Inflammatory macrophage (primary cell): ENCODE measurements around the gene ACP1.

ENCODE experiments used
- DNase-seq, 2 donors: peaks; one replicate each; pipeline ENCODE4 v3.0.0-alpha.2; 2020 to 2022

The ACP1 gene

DNA sequence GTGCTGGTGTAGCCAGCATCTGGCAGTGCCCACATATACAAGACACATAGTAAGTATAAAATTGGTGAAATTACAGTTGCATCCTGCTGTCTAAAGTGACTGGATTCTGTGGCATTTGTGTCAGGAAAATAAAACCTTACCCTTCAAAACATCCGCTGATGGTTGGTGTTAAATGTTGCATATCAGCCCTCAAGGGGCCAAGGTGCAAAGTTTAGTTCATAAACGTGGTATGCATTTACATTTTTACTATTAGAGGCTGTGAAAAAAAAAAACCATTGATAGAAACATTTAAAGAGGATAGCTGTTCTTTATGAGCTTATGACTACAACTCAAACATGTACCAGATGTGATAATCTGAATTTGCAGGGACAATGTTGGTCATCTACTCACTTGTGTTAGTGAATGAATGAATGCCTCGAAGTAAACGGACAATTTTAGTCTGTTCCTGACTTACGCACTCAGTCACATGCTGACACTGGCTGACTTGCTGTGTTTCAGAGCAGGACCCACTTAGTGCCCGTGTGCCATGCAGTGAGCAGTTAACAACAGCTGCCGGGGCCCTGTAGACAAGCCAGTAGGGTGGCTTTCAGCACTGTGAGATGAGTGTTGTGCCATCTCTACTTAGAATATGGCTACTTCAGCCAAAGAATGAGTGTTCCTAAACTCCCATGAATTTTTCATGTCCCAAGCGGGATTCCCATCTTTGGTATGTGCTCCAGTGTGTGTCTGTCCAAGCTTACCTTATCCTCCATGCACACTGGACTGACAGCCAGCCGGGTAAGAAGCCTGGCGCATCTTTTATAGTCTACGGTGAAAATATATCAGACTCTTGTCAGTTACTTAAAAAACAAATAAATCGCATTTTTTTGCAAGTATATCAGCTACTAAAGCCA, 17.9 kb downstream of the ACP1 start:
- no peak for DNase-seq

DNA sequence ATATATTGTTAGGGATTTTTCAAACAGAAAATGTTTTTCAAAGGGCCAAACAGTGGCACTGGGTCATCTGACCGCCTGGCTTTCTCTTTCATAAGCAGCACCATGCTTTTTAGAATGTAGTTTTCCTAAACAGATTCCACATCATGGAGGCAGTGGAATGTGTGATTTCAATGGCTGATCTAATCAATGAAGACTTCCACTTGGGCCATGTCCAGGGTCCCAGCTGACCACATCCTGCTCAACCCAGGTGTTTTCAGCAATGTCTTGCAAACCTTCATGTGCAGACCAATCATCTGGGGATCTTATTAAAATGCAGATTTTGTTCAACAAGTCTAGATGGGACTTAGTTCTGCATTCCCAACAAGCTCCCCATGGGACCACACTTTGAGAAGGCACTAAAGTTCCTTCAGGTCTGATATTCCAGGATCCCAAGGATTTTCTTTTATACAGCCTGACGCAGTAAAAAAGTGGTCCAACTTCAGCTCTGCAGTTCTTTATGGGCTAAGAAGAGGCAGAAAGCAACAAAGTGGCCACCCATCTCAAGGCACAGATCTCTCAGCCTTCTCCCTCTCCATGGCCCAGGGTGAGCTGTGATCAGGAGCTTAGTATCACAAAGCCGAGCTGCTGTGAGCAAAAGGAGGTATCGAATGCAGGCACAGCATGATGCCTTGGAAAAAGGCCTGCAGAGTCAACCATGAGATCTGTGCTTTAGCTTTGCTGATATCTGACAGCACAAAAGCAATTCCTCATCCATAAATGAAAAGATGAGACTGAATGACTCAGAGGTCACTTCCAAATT, 19.4 kb downstream of the ACP1 start:
- DNase-seq, result no peak

DNA sequence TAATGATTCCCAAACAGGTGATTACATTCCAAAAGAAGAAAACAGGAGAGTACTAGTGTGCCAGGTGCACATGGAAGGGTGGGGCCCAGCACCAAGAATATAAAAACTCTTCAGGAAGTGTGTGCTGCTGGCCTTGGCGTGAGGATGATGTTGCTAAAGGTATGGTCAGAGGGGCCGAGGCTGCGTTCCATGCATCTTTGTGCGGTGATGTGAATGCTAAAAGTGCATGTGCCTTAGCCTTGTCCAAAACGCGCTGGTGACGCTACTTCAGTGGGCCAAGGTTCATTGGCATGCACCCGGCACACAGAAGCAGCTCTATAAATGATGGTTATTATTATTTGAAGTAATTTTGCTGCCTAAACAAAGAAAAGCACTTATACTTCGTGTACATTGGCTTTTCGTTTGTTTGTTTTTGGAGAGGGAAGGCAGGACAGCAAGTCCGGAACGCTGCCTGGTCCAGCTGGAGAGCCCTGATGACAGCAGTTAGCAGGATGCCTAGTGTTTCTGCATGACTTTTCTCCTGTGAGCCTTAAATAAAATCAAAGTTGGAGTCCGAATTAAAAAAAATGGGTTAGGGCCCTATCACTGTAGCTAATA, 20.2 kb downstream of the ACP1 start:
- no peak for DNase-seq

GRCh38 chr2:285531-285930, 20.8 kb downstream of the ACP1 start:
- DNase-seq, result no peak

DNA sequence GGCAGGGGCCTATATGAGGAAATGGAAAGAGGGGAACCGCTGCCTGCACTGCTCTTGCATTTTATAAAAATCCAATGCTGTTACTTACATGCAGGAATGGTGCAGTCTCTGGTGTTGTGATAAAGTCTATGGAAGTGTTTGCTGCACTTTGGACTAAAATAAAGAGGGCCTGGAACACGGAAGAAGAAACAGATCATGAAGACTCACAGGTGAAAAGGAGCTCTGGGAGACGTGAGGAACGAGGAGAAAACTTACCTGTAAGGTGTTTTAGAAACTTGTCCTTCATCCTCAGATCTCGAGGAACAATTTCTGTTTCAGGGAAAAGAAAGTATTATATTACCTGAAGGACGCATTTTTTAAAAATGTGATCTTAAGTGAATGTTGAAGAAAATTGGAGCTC, 21.3 kb downstream of the ACP1 start:
- no peak for DNase-seq

DNA sequence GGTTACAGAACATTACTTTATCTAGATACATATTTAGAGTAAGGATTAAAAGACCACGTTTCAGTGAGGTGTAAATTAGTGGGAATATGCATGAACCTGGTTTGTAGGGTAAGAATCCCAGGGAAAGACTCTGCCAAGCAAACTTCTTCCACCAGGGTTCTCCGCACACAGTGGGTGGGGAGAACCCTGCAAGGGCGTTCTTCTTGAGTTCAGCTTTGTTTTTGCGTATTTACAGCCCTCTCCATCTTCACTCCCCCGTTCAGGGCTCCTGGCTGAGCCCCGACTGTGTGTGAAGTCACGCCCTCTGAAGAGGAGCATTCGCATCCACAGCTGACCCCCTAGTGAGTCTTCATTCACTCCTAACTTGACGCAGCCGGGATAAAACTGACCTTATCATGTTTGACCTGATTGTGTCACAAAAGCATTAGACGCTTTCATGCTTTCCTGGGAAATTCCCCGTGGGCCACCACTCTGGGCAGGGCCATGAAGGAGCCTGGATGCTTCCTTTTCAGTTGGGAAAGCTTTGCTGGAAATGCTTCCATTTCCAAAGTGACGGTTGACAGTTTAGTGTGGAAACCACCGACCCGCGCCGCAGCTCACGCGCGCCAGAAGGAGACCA, 22.1 kb downstream of the ACP1 start:
- no peak for DNase-seq

DNA sequence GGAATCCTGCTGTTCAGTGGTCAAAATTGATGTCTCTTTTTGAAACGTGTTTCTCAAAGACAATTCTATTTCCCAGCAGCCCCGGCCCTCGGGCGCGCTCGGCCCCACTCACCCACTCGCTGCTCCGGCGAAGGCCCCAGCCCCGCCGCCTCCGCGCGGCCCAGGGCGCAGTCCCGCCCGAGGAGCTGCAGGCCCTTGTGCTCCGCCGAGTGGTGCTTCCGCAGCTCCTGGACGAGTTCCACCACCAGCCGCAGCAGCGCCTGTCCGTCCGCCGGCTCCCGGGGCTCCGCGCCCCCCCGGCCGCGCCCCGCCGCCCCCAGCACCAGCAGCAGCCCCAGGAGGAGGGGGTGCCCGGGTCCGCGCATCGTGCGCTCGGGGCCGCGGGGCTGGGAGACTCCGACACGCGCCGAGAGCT, 22.7 kb downstream of the ACP1 start:
- peak in 1 of 2 donors; percentile 16 for DNase-seq

DNA sequence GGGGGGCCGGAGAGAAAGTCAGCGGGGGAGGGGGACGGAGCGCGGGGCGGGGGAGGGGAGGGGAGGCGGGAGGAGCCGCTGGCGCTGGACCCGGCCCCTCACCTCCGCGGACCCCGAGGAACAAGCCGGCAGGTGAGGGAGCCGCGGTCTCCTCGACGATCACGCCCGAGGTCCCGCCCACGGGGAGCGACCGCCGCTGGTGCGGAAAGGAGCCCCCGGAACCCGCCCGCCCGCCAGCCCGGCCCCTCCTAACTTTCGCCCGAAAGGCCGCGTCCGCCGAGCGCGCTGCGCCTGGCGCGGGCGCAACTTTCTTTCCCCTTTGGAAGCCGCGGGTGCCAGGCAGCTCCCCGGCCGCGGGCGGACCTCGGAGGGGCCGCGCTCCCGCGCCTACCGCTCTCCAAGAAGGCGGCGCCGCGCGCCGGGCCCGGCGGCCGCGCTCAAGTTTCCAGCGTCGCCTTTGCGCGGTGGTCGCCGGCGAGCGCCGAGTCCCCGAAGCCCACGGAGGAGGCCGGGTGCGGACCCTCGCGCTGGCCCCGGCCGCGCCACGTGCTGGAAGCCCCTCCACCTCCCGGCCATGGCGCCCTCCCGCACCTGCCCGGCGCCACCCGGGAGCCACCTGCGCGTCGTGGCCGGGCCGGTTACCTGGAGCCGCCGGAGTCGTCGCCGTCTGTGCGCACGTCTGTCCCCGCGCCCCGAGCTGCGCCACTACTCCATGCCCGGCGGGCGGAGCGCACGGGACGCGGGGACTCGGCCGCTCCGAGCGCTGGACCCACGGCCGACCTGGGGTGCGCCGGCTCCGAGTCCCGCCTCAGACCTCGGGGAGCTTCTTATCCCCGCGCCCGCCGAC, 23.4 kb downstream of the ACP1 start, which contains the start of gene ALKAL2:
Gene ALKAL2, minus strand, starts transcription at position 181 of the 847 bp plus-strand sequence. CDS start 256 bp downstream, outside the sequence.
- no peak for DNase-seq

- DNase-seq, result no peak
These were observed 24.1 kb downstream of the ACP1 start for GRCh38 chr2:288758-289361.

GRCh38 chr2:289362-290089, 24.8 kb downstream of the ACP1 start:
- DNase-seq, result no peak

DNA sequence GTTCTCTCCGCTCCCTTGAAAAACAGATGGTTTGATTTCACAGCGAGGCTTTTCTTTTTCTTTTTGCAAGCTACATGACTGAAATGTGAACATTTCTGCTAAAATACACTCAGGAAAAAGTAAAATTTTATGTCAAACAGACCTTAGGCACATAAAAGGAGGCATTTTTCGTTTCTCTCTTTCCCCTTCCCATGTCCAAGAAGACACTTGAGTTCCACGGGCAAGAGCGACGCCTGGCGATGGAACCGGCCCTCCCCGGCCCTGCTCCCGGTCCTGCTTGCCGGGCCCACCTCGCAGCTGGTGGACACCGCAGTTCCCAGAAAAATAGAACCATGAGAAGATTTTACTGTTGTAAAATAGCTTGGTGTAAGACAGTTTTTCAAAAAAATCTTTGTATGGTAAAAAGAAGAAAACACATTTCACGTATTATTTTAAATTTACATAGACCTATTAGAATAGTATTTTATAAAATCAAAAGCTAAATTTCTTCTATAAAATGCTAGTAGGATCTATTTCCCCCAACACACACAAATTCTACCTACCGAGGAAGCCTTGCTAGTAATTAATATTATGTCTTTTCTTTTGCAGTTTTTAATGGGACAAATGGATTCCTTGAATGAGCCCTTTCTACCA, 25.5 kb downstream of the ACP1 start:
- DNase-seq, result peak; percentile 25 to 46

DNA sequence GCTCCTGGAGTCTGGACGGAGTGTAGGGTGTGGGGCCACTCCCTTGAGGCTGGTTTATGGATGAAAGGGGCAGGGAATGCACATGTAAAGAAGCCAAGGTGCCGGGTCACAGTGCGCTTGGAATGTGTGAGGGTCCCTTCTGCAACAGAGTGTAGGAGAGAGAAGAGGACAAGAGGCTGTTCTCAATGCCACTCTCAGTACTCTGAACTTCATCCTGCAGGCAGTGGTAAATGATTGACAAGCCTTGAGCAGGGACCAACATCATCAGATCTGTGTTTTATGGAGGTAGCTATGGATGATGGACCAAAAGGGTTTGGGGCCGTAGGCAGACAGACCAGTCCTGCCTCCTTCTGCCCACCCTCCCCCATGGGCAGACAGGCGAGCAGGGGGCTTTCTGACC, 30.3 kb downstream of the ACP1 start:
- no peak for DNase-seq

DNA sequence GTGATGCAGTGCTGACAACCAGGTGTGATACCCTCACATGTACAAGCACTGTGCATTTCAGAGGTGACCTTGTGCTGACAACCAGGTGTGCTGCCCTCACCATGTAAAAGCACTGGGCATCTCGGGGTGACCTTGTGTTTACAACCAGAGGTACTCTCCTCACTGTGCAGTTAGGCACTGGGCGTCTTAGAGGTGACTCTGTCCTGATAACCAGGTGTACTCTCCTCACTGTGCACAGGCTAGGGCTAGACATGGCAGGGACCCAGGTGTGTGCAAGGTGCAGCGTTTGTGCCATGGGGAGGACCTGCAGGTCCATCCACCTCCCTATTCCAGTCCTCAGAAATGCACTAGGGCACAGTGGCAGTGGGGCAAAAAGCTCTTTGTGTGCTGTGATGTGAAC, 31.6 kb downstream of the ACP1 start:
- no peak for DNase-seq

GRCh38 chr2:305366-305765, 40.6 kb downstream of the ACP1 start:
- DNase-seq, result no peak

GRCh38 chr2:309148-309953, 44.6 kb downstream of the ACP1 start:
- DNase-seq, result no peak

- no peak for DNase-seq
These were observed 45.3 kb downstream of the ACP1 start for GRCh38 chr2:309954-310510.

GRCh38 chr2:310994-311393, 46.2 kb downstream of the ACP1 start:
- no peak for DNase-seq

GRCh38 chr2:313991-314390, 49.2 kb downstream of the ACP1 start:
- no peak for DNase-seq
